Jurkat, Clone E6-1 (cell line): Measurements from ENCODE around the gene DIAPH2.

Source experiments
- DNase-seq: peaks from one replicate; pipeline ENCODE4 v3.0.0-alpha.2; 2011; ENCODE audit warnings: low read depth, low spot score
- H3K4me3 ChIP-seq: 2 replicates; pipeline ENCODE4 v1.5.1; 2011; ENCODE audit warnings: mild to moderate bottlenecking, low read length, control low read depth, moderate library complexity

DIAPH2 gene

GRCh38 chrX:97314345-97314744, 629.7 kb downstream of the DIAPH2 start:
- no peak overlapping the region for H3K4me3 ChIP-seq

GRCh38 chrX:97315939-97316338, 631.3 kb downstream of the DIAPH2 start:
- no peak overlapping the region for H3K4me3 ChIP-seq
- DNase-seq: peak; percentile 8

More at GRCh38 chrX:97314345-97314744, 629.7 kb downstream of the DIAPH2 start:
- no peak for DNase-seq

- H3K4me3 ChIP-seq: no peak overlapping the region
- no peak for DNase-seq
Observed at GRCh38 chrX:97320305-97320704, 635.7 kb downstream of the DIAPH2 start.

- no peak overlapping the region for H3K4me3 ChIP-seq
- DNase-seq: no peak
Observed at GRCh38 chrX:97322401-97322800, 637.8 kb downstream of the DIAPH2 start.

- no peak for DNase-seq
- H3K4me3 ChIP-seq: no peak overlapping the region
Observed at GRCh38 chrX:97326456-97326855, 641.8 kb downstream of the DIAPH2 start.

- no peak overlapping the region for H3K4me3 ChIP-seq
- DNase-seq: no peak
Observed at GRCh38 chrX:97328853-97329390, 644.3 kb downstream of the DIAPH2 start.

- no peak for DNase-seq
- H3K4me3 ChIP-seq: no peak overlapping the region
Observed at GRCh38 chrX:97330151-97330550, 645.5 kb downstream of the DIAPH2 start.

GRCh38 chrX:97332963-97333362, 648.3 kb downstream of the DIAPH2 start:
- no peak overlapping the region for H3K4me3 ChIP-seq
- DNase-seq: no peak

GRCh38 chrX:97334850-97335249, 650.2 kb downstream of the DIAPH2 start:
- DNase-seq: no peak
- no peak overlapping the region for H3K4me3 ChIP-seq

GRCh38 chrX:97344724-97345123, 660.1 kb downstream of the DIAPH2 start:
- no peak for DNase-seq
- H3K4me3 ChIP-seq: no peak overlapping the region

GRCh38 chrX:97358941-97359340, 674.3 kb downstream of the DIAPH2 start:
- no peak for DNase-seq
- H3K4me3 ChIP-seq: no peak overlapping the region

- no peak for DNase-seq
- no peak overlapping the region for H3K4me3 ChIP-seq
Observed at GRCh38 chrX:97363843-97364242, 679.2 kb downstream of the DIAPH2 start.

GRCh38 chrX:97366237-97366636, 681.6 kb downstream of the DIAPH2 start:
- DNase-seq: no peak
- no peak overlapping the region for H3K4me3 ChIP-seq

- DNase-seq: no peak
Observed at GRCh38 chrX:97367125-97367524, 682.5 kb downstream of the DIAPH2 start.

GRCh38 chrX:97369947-97370346, 685.3 kb downstream of the DIAPH2 start:
- no peak for DNase-seq

More at GRCh38 chrX:97367125-97367524, 682.5 kb downstream of the DIAPH2 start:
- no peak overlapping the region for H3K4me3 ChIP-seq

GRCh38 chrX:97372001-97372766, 687.5 kb downstream of the DIAPH2 start:
- no peak overlapping the region for H3K4me3 ChIP-seq
- no peak for DNase-seq

More at GRCh38 chrX:97369947-97370346, 685.3 kb downstream of the DIAPH2 start:
- no peak overlapping the region for H3K4me3 ChIP-seq

GRCh38 chrX:97374266-97374665, 689.6 kb downstream of the DIAPH2 start:
- H3K4me3 ChIP-seq: no peak overlapping the region
- DNase-seq: no peak

GRCh38 chrX:97380200-97380599, 695.6 kb downstream of the DIAPH2 start:
- no peak overlapping the region for H3K4me3 ChIP-seq
- no peak for DNase-seq

GRCh38 chrX:97384685-97385084, 700.0 kb downstream of the DIAPH2 start:
- no peak for DNase-seq
- no peak overlapping the region for H3K4me3 ChIP-seq

GRCh38 chrX:97387004-97387403, 702.4 kb downstream of the DIAPH2 start:
- no peak for DNase-seq
- H3K4me3 ChIP-seq: no peak overlapping the region

GRCh38 chrX:97389761-97390192, 705.1 kb downstream of the DIAPH2 start:
- no peak overlapping the region for H3K4me3 ChIP-seq
- DNase-seq: no peak
